ENCODE data around the gene PDE1C.

Gene PDE1C

DNA sequence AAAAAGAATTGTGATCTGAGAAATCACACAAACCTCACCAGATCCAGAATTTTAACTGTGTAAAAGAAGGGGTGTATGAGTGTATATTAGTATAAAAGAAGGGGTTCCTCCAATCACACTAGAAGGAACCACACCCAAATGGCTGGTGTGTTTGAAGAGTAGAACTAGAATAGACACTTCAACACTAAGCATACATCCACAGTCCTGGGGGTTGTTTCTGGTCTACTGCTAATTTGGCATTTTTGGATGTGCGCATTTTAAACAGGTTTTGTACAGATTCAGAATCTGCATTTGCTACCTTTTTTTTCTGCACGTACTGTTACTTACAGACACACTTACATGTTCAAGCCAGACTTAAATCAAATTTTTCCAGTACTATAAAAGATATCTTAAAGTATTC lies 64.6 kb downstream of the PDE1C start:
- no peak for DNase-seq (ENCODE audit: low read depth)
- no peak overlapping the region for H3K4me3 ChIP-seq (ENCODE audit: low read depth, low read length)
- no peak for TF ChIP-seq POLR2A (IDR thresholded peaks at IDR 0.05; ENCODE audit: extremely low read depth, insufficient read length)
- TF ChIP-seq, protein P1, sequence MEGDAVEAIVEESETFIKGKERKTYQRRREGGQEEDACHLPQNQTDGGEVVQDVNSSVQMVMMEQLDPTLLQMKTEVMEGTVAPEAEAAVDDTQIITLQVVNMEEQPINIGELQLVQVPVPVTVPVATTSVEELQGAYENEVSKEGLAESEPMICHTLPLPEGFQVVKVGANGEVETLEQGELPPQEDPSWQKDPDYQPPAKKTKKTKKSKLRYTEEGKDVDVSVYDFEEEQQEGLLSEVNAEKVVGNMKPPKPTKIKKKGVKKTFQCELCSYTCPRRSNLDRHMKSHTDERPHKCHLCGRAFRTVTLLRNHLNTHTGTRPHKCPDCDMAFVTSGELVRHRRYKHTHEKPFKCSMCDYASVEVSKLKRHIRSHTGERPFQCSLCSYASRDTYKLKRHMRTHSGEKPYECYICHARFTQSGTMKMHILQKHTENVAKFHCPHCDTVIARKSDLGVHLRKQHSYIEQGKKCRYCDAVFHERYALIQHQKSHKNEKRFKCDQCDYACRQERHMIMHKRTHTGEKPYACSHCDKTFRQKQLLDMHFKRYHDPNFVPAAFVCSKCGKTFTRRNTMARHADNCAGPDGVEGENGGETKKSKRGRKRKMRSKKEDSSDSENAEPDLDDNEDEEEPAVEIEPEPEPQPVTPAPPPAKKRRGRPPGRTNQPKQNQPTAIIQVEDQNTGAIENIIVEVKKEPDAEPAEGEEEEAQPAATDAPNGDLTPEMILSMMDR (IDR thresholded peaks at IDR 0.05; ENCODE audit: low read depth, low read length) = no peak
- TF ChIP-seq MAX (IDR thresholded peaks at IDR 0.05; ENCODE audit: low read depth, low read length) = no peak
- TF ChIP-seq MYC (IDR thresholded peaks at IDR 0.05; ENCODE audit: low read depth, low read length) = no peak

DNA sequence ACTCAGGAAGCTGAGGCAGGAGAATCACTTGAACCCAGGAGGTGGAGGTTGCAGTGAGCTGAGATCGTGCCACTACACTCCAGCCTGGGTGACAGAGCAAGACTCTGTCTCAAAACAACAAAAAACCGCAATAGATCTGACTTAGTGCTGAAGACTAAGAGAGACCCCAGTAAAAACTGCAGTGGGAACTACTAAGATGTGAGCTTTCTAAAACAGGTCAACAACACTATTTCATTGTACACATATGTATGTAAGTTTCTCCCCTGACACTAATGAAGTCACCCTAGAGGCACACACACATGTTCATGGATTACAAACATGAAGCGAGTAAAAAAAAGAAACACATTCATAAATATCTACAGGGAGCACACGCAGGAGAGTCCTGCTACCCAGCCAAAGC lies 68.3 kb downstream of the PDE1C start:
- TF ChIP-seq POLR2A (IDR thresholded peaks at IDR 0.05; ENCODE audit: extremely low read depth, insufficient read length) (no peak), MYC (IDR thresholded peaks at IDR 0.05; ENCODE audit: low read depth, low read length) (no peak), MAX (IDR thresholded peaks at IDR 0.05; ENCODE audit: low read depth, low read length) (no peak)
- TF ChIP-seq, protein P1 (IDR thresholded peaks at IDR 0.05; ENCODE audit: low read depth, low read length) = no peak
- H3K4me3 ChIP-seq (ENCODE audit: low read depth, low read length) = no peak overlapping the region

GRCh38 chr7:31997423-31997822 lies 72.8 kb downstream of the PDE1C start:
- no peak overlapping the region for H3K4me3 ChIP-seq (ENCODE audit: low read depth, low read length)
- no peak for TF ChIP-seq MYC (IDR thresholded peaks at IDR 0.05; ENCODE audit: low read depth, low read length)
- TF ChIP-seq, protein P1 (IDR thresholded peaks at IDR 0.05; ENCODE audit: low read depth, low read length) = no peak
- no peak for TF ChIP-seq POLR2A (IDR thresholded peaks at IDR 0.05; ENCODE audit: extremely low read depth, insufficient read length)
- no peak for TF ChIP-seq MAX (IDR thresholded peaks at IDR 0.05; ENCODE audit: low read depth, low read length)
- DNase-seq (ENCODE audit: low read depth) = no peak

More for the DNA sequence above, 68.3 kb downstream of the PDE1C start:
- DNase-seq (ENCODE audit: low read depth) = no peak

DNA sequence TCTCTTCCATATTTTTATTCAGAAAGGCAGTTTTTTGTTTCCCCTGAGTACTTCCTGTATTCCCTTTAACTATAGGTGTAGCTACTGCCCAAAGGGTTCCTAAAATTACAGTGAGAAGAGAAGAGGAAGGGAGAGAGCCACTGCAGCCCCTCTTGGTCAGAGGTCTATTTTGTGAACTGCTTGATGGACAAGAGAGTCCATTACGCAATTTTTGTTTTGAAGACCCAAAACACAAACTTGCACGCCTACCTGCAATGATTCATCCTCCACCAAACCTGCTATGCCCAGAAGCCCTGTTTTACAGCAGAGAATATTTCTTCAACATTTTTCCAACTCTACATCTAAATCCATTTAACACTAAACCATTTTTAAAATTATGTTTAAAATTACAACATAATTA lies 75.1 kb downstream of the PDE1C start:
- TF ChIP-seq MYC (IDR thresholded peaks at IDR 0.05; ENCODE audit: low read depth, low read length) (no peak), POLR2A (IDR thresholded peaks at IDR 0.05; ENCODE audit: extremely low read depth, insufficient read length) (no peak), MAX (IDR thresholded peaks at IDR 0.05; ENCODE audit: low read depth, low read length) (no peak)
- TF ChIP-seq, protein P1 (IDR thresholded peaks at IDR 0.05; ENCODE audit: low read depth, low read length) = no peak
- H3K4me3 ChIP-seq (ENCODE audit: low read depth, low read length) = no peak overlapping the region
- no peak for DNase-seq (ENCODE audit: low read depth)

DNA sequence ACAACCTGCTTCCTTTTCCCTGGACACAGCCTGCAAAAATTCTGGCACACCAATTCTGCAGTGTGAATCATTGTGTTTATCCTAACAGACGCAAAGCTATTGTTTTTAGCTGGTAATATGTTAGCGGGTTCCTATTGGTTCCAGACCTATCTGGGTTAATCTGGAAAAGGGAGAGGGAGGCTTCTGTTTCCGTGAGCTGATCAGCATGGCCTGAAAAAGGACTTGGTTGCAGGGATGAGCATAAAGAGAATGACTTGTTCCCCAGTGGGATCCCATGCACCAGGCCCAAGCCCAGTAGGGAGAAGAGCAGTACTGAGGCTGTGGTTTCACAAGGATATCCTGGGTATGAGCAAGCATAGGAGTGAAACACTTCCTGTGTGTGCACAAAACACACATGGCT lies 78.4 kb downstream of the PDE1C start:
- DNase-seq (ENCODE audit: low read depth) = no peak
- no peak overlapping the region for H3K4me3 ChIP-seq (ENCODE audit: low read depth, low read length)
- TF ChIP-seq MYC (IDR thresholded peaks at IDR 0.05; ENCODE audit: low read depth, low read length) (no peak), POLR2A (IDR thresholded peaks at IDR 0.05; ENCODE audit: extremely low read depth, insufficient read length) (no peak), MAX (IDR thresholded peaks at IDR 0.05; ENCODE audit: low read depth, low read length) (no peak)
- TF ChIP-seq, protein P1 (IDR thresholded peaks at IDR 0.05; ENCODE audit: low read depth, low read length) = no peak

DNA sequence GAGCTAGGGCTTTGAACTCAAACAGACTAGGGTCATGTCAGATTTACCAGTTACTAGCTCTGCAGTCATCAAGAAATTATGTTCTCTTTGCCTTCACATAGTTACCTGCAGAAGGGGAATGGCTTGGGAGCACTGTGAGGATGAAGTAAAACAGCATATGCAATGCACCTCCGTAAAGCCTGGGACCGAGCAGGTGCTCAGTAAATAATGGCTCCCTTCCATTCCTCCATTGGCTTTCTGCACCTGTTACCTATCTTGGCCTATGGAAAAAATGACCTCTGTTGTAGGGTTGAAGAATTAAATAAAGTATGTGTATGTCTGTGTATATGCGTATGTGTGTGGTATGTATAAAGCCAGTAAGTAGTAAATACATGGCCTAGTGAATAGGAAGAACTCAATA lies 78.8 kb downstream of the PDE1C start:
- TF ChIP-seq, protein P1 (IDR thresholded peaks at IDR 0.05; ENCODE audit: low read depth, low read length) = no peak
- no peak for TF ChIP-seq MYC (IDR thresholded peaks at IDR 0.05; ENCODE audit: low read depth, low read length)
- no peak for TF ChIP-seq MAX (IDR thresholded peaks at IDR 0.05; ENCODE audit: low read depth, low read length)
- TF ChIP-seq POLR2A (IDR thresholded peaks at IDR 0.05; ENCODE audit: extremely low read depth, insufficient read length) = no peak
- no peak for DNase-seq (ENCODE audit: low read depth)
- no peak overlapping the region for H3K4me3 ChIP-seq (ENCODE audit: low read depth, low read length)

Measured in NB4 (cell line).